ENCODE data around the gene SPTLC1.
"Not testable (repeated sequence)": the region's sequence is repeated elsewhere in the genome, so short reads cannot be mapped to it uniquely, and the experiment has no call there.

SPTLC1 gene, protein sequence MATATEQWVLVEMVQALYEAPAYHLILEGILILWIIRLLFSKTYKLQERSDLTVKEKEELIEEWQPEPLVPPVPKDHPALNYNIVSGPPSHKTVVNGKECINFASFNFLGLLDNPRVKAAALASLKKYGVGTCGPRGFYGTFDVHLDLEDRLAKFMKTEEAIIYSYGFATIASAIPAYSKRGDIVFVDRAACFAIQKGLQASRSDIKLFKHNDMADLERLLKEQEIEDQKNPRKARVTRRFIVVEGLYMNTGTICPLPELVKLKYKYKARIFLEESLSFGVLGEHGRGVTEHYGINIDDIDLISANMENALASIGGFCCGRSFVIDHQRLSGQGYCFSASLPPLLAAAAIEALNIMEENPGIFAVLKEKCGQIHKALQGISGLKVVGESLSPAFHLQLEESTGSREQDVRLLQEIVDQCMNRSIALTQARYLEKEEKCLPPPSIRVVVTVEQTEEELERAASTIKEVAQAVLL

DNA sequence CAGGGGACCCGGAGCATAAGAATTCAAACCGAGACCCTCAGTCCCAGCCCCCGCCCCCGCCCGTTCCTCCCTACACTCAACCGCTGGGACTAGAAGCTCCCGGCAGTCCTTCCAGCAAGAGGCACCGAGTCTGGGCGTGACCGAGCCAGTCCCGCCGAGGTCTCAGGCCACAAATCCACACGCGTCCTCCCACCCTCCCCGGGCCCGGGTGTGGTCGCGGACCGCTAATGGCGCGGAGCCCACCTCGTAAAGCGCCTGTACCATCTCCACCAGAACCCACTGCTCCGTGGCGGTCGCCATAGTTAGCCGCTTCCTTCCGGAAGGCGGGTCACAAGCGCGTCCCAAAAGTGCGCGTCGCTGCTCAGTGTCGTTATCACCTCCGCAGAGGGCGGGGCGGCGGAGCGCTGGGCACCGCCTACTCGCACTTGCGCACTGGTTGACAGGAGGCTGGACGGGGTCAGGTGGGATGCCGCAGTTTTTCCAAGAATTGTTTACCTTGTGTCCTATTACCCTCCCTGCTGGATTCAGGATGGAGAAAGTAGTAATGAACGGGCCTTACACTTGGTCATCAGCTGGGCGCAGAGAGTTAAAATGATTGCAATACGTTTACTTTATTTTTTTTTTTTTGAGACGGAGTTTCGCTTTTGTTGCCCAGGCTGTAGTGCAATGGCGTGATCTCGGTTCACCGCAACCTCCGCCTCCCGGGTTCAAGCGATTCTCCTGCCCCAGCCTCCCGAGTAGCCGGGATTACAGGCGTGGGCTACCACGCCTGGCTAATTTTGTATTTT is at the start of gene SPTLC1:
Gene SPTLC1 (minus strand): TSS at position 343 of the 788 bp plus-strand sequence. CDS start 43 bp downstream, at position 300.
- peak within 1 kb of the TSS; percentile 95 for H3K4me3 ChIP-seq (ENCODE audit: low read length)
- H3K4me1 ChIP-seq (ENCODE audit: insufficient read depth, low read length) = peaks cover 8% of the 10 kb centered on the region
- H2AFZ ChIP-seq (ENCODE audit: low read depth, low read length) = peak within 1 kb of the TSS; percentile 83
- peaks cover 18% of the 10 kb centered on the region for H3K36me3 ChIP-seq (ENCODE audit: insufficient read depth, low read length)
- no peaks in the 10 kb centered on the region for H3K9me3 ChIP-seq (ENCODE audit: low read length)
- H3K27me3 ChIP-seq (ENCODE audit: insufficient read depth, low read length) = no peaks in the 10 kb centered on the region

DNA sequence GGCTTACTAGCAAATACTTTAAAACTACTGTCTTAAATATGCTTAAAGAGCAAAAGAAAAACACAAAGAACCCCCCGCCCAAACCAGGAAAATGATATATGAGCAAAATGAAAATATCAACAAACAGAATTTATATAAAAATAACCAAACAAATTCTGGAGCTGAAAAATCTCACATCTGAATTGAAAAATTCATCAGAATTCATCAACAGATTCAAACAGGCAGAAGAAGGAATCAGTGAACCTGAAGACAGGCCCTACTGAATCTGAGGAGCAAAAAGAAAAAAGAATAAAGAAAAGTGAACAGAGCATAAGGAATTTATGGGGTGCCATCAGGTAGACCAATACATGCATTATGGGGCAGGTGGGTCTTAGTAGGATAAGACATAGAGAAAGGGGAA is 49.8 kb upstream of the SPTLC1 start:
- no peak overlapping the region for H2AFZ ChIP-seq (ENCODE audit: low read depth, low read length)
- no peak overlapping the region for H3K4me3 ChIP-seq (ENCODE audit: low read length)
- H3K27me3 ChIP-seq (ENCODE audit: insufficient read depth, low read length) = no peaks in the 10 kb centered on the region
- H3K36me3 ChIP-seq (ENCODE audit: insufficient read depth, low read length) = no peaks in the 10 kb centered on the region
- H3K9me3 ChIP-seq (ENCODE audit: low read length) = peaks cover 7% of the 10 kb centered on the region
- no peaks in the 10 kb centered on the region for H3K4me1 ChIP-seq (ENCODE audit: insufficient read depth, low read length)

DNA sequence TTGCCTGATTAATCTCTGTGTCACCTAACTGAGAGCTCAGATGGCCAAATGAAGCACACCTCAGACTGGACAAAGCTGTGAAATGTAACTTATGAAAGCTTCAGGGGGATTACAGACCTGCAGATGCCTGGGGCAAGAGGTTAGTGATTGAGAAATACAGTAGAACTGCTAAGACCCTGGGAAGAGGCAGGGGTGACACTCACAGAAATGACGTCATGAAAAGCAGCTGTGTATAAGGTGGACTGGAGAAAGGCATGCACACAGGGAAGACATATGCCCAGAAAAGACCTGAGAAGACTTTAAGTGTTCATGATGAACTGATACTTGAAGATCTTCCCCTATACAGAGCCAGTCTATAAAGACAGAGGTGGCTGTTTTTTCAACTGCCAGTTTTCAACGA is 49.3 kb upstream of the SPTLC1 start:
- no peaks in the 10 kb centered on the region for H3K27me3 ChIP-seq (ENCODE audit: insufficient read depth, low read length)
- no peaks in the 10 kb centered on the region for H3K4me1 ChIP-seq (ENCODE audit: insufficient read depth, low read length)
- peaks cover 7% of the 10 kb centered on the region for H3K9me3 ChIP-seq (ENCODE audit: low read length)
- no peaks in the 10 kb centered on the region for H3K36me3 ChIP-seq (ENCODE audit: insufficient read depth, low read length)
- no peak overlapping the region for H3K4me3 ChIP-seq (ENCODE audit: low read length)
- H2AFZ ChIP-seq (ENCODE audit: low read depth, low read length) = no peak overlapping the region

DNA sequence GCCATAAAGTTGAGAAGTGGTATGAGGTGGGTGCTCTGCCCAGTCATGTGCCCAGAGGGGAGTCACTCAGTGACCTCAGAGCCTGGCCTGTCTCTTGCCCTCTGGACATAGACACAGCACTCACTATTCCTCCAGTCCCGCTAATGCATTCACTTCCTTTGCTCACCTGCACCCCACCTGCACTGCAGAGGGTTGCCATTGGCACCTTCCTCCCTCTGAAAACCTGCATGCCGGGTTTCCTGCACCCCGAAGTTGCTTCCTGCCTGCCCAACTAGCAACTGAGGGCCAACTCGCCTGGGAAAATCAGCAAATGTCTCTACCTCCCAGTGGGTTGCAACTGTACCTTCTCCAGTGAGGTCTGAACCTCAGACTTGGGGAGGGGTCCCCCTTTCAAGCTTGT is 48.1 kb upstream of the SPTLC1 start:
- H3K36me3 ChIP-seq (ENCODE audit: insufficient read depth, low read length) = no peaks in the 10 kb centered on the region
- H2AFZ ChIP-seq (ENCODE audit: low read depth, low read length) = no peak overlapping the region
- H3K9me3 ChIP-seq (ENCODE audit: low read length) = peaks cover 10% of the 10 kb centered on the region
- no peaks in the 10 kb centered on the region for H3K27me3 ChIP-seq (ENCODE audit: insufficient read depth, low read length)
- H3K4me3 ChIP-seq (ENCODE audit: low read length) = no peak overlapping the region
- no peaks in the 10 kb centered on the region for H3K4me1 ChIP-seq (ENCODE audit: insufficient read depth, low read length)

DNA sequence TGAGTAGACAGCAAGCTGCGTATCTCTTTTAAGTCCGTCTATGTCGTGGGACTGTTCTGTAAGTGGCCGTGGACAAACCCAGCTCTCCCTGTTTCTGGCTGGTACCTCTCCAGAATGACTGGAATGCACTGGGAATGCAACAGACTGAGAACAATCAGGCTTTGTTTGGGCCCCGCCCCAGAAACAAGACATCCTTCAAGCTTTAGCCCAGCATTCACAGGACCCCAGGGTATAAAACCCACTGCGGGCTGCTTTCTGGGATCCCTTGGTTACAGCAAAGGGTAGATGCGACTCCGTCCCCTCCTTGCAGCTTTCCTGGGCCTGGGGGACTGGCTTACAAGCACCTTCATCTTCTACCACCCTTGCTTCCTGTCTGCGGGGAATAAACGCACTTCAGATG is 45.6 kb upstream of the SPTLC1 start:
- no peaks in the 10 kb centered on the region for H3K4me1 ChIP-seq (ENCODE audit: insufficient read depth, low read length)
- H3K36me3 ChIP-seq (ENCODE audit: insufficient read depth, low read length) = no peaks in the 10 kb centered on the region
- H2AFZ ChIP-seq (ENCODE audit: low read depth, low read length) = no peak overlapping the region
- no peak overlapping the region for H3K4me3 ChIP-seq (ENCODE audit: low read length)
- H3K27me3 ChIP-seq (ENCODE audit: insufficient read depth, low read length) = no peaks in the 10 kb centered on the region
- H3K9me3 ChIP-seq (ENCODE audit: low read length) = peaks cover 10% of the 10 kb centered on the region

DNA sequence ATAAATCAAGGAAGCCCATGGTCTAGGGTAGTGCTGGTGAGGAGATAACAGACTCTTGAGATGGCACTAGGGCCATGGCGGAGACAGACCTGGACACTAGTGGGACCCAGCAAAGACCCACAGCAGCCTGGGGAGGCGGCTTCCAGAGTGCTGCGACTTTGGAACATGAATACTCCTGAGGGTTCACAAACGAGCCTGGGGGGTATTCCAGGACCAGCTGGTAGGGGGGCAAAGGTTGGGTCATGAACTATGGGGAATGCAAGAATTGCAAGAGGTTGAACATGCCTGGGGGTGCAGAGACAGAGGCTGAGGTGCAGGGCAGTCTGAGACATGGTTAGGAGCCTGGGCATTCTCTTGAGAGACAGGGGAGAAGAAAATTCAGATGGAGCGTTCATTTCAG is 43.8 kb upstream of the SPTLC1 start:
- no peaks in the 10 kb centered on the region for H3K27me3 ChIP-seq (ENCODE audit: insufficient read depth, low read length)
- H2AFZ ChIP-seq (ENCODE audit: low read depth, low read length) = no peak overlapping the region
- no peaks in the 10 kb centered on the region for H3K36me3 ChIP-seq (ENCODE audit: insufficient read depth, low read length)
- H3K9me3 ChIP-seq (ENCODE audit: low read length) = peaks cover 4% of the 10 kb centered on the region
- peaks cover 3% of the 10 kb centered on the region for H3K4me1 ChIP-seq (ENCODE audit: insufficient read depth, low read length)
- no peak overlapping the region for H3K4me3 ChIP-seq (ENCODE audit: low read length)

DNA sequence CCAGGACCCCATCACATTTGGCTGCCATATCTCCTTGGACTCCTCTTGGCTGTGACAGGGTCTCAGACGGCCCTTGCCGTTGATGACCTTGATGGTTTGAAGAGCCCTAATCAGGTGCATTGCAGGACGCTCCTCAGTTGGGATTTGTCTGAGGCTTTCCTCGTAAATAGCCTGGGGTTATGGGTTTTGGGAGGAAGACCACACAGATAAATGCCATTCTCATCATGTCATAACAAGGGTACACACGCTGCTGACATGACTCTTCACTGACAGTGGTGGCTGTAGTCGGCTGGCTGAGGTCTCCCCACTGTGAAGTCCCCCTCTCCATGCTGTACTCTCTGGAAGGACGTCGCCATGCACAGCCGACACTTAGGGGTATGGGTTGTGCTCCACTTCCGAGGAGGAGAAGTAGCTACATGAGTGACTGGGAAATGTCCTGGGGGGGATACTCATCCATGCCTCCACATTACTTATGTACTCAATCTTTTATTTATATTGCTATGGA is 42.9 kb upstream of the SPTLC1 start:
- no peak overlapping the region for H3K4me3 ChIP-seq (ENCODE audit: low read length)
- H2AFZ ChIP-seq (ENCODE audit: low read depth, low read length) = no peak overlapping the region
- peaks cover 4% of the 10 kb centered on the region for H3K9me3 ChIP-seq (ENCODE audit: low read length)
- peaks cover 10% of the 10 kb centered on the region for H3K4me1 ChIP-seq (ENCODE audit: insufficient read depth, low read length)
- H3K36me3 ChIP-seq (ENCODE audit: insufficient read depth, low read length) = no peaks in the 10 kb centered on the region
- H3K27me3 ChIP-seq (ENCODE audit: insufficient read depth, low read length) = no peaks in the 10 kb centered on the region

DNA sequence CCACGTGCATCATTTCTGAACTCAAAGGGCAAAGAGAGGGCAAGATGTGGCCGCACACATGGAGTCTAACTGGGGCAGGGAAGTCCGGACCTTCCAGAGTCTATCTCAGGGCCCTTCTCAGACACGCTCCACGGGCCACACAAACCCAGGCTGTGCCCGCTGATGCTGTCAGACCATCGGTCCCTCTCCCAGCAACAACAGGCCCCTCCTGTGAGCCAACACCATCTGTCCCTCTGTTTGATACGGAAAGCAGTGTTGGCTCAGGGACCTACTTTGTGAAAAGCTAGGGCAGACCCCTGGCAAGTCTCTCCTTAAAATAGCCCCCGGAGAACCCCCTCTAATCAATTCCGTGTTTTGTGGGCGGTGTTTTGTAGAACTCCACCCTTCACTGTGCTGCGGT is 40.5 kb upstream of the SPTLC1 start:
- not testable (repeated sequence) for H2AFZ ChIP-seq (ENCODE audit: low read depth, low read length); H3K36me3 ChIP-seq (ENCODE audit: insufficient read depth, low read length); H3K27me3 ChIP-seq (ENCODE audit: insufficient read depth, low read length); H3K9me3 ChIP-seq (ENCODE audit: low read length); H3K4me3 ChIP-seq (ENCODE audit: low read length)
- peaks cover 14% of the 10 kb centered on the region for H3K4me1 ChIP-seq (ENCODE audit: insufficient read depth, low read length)

DNA sequence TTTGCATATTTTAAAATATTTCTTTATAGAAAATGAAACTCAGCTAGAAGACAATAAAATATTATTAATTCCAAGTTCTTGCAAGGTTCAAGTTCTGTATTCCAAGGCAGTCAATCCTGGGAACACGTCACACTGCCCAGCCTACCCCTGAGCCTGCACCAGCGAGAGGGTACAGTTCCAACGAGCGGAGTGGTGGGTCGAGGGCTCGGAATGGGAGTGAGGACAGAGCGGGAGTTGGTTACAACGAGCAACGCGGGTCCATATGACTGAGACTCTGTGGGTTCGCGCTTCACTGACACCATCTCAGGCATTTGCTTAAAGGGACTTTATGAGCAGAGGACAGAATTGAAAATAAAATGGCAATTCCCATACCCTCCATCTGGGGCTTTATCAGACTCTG is 40.0 kb upstream of the SPTLC1 start:
- no peaks in the 10 kb centered on the region for H3K27me3 ChIP-seq (ENCODE audit: insufficient read depth, low read length)
- no peak overlapping the region for H2AFZ ChIP-seq (ENCODE audit: low read depth, low read length)
- no peaks in the 10 kb centered on the region for H3K36me3 ChIP-seq (ENCODE audit: insufficient read depth, low read length)
- no peak overlapping the region for H3K4me3 ChIP-seq (ENCODE audit: low read length)
- H3K9me3 ChIP-seq (ENCODE audit: low read length) = peaks cover 4% of the 10 kb centered on the region
- H3K4me1 ChIP-seq (ENCODE audit: insufficient read depth, low read length) = peaks cover 14% of the 10 kb centered on the region

DNA sequence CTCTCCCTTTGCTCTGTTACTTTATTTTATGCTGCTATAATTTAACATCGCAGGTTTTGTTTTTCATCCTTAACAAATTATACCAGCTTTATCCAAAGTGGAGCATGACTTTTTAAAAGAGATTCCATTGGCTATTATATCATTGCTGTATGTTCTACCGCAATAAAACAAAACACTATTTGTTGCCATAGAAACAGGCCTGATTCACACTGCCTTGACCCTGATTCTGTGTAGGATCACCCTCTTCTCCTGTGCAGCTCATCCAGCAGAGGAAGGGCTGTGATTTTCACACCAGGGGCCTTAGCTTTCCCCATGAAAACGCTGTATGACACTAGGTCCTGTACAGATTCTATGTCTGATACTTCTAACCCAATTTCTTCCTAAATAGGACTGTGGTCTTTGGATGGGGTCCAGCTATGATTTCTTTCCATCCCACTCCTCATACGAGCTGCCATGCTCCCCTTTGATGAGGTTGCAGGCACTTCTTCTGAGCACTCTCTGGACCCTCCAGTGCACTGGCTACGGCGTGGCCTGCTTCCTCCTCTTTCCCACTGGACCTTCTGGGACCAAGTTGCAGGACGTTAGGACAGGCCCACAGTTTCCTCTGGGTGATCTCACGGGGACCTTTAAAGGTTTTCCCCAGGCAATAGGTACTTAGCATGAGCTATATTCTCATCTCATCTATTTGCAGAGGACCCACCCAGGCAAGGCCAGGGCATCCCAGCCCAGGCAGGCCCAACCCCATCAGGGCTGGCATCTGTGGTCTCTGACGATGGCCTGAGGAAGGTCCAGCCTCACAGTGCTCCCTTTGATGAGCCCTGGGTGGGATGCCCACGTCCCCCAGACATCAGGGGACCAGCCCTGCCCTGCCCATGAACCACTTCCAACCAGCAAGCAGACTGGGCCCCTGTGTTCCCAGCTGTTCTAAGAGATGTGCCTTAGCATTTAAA is 38.5 kb upstream of the SPTLC1 start:
- not testable (repeated sequence) for H3K36me3 ChIP-seq (ENCODE audit: insufficient read depth, low read length); H3K4me3 ChIP-seq (ENCODE audit: low read length); H2AFZ ChIP-seq (ENCODE audit: low read depth, low read length); H3K9me3 ChIP-seq (ENCODE audit: low read length); H3K27me3 ChIP-seq (ENCODE audit: insufficient read depth, low read length)
- peaks cover 14% of the 10 kb centered on the region for H3K4me1 ChIP-seq (ENCODE audit: insufficient read depth, low read length)

DNA sequence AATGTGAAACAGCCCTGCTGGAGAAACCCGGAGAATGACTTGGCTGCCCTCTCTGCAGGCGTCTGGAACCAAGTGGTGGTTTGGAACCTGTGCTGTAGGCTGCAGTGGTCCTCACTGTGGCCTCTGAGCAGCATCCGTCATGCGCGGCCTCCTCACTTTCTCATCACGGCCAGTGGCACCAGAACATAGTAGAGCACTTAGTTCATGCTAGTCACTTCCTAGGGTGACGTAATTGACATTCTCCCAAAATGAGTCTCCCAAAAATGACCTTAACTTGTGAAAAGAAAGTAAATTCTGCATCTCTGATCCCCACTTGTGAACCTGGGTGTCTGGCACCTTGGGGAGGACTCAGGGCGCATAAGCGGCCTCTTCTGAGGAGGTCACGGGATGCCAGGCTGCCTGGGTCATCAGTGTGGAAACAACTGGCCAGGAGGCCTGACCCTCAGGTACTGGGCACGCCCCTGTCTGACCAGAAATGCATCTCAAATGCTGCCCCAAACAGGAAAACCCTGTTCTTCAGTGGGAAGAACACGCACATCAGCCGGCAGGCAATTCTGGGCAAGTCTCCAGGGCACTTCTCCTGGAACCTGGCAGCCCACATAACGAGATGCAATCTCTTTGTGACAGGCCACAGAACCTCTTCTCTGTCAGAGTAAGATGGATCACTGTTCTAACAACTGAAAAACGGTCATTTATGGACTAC is 36.6 kb upstream of the SPTLC1 start:
- Histone ChIP-seq H3K27me3 (ENCODE audit: insufficient read depth, low read length) (no peaks in the 10 kb centered on the region), H2AFZ (ENCODE audit: low read depth, low read length) (no peak overlapping the region), H3K4me3 (ENCODE audit: low read length) (no peak overlapping the region), H3K36me3 (ENCODE audit: insufficient read depth, low read length) (no peaks in the 10 kb centered on the region), H3K4me1 (ENCODE audit: insufficient read depth, low read length) (peaks cover 21% of the 10 kb centered on the region), H3K9me3 (ENCODE audit: low read length) (no peaks in the 10 kb centered on the region)
